Kidney (tissue), 14 donors: ENCODE results near the gene PLPPR5. TPM values are rescaled to one million over a fixed set of nuclear protein-coding genes. Genes with fewer than 3 reads are reported as not detected.

Source experiments
- DNase-seq, 5 donors: peaks; one replicate each; pipeline ENCODE4 v3.0.0-alpha.2; 2013 to 2020
- FAIRE-seq: peaks from 2 replicates; lab custom pipeline; 2012; peaks lifted over from hg19 to GRCh38; lab: Jason Lieb, UNC
- H3K27ac ChIP-seq, 2 donors: one replicate each; pipeline ENCODE4 v1.7.0; 2013; ENCODE audit warnings: low read depth in 2 of 2, low read length in 2 of 2, inconsistent platforms in 1 of 2
- H3K27me3 ChIP-seq: one replicate; pipeline ENCODE4 v1.7.1; 2013; ENCODE audit warnings: low read length, inconsistent platforms; ENCODE audit not compliant: control insufficient read depth, insufficient read depth
- H3K36me3 ChIP-seq, 3 donors: one replicate each; pipeline versions ENCODE4 v1.7.0 to v1.7.1; 2013; ENCODE audit warnings: low read length in 3 of 3, control low read depth in 1 of 3, inconsistent platforms in 1 of 3; ENCODE audit not compliant: insufficient read depth in 3 of 3, control insufficient read depth in 2 of 3
- H3K4me1 ChIP-seq, 3 donors: one replicate each; pipeline versions ENCODE4 v1.7.0 to v1.7.1; 2013; ENCODE audit warnings: low read length in 3 of 3, inconsistent platforms in 1 of 3, low read depth in 1 of 3; ENCODE audit not compliant: control insufficient read depth in 2 of 3, insufficient read depth in 2 of 3
- H3K4me3 ChIP-seq, 3 donors: one replicate each; pipeline versions ENCODE4 v1.7.0 to v1.8.1; 2013; ENCODE audit warnings: low read length in 3 of 3, control low read depth in 1 of 3, inconsistent platforms in 1 of 3
- H3K9ac ChIP-seq, 3 donors: one replicate each; pipeline versions ENCODE4 v1.7.0 to v1.7.1; 2013; ENCODE audit warnings: low read length in 3 of 3, control low read depth in 1 of 3, inconsistent platforms in 1 of 3
- H3K9me3 ChIP-seq, 3 donors: one replicate each; pipeline versions ENCODE4 v1.7.0 to v1.7.1; 2013; ENCODE audit warnings: low read length in 3 of 3, control low read depth in 1 of 3, inconsistent platforms in 1 of 3; ENCODE audit not compliant: control insufficient read depth in 2 of 3, insufficient read depth in 1 of 3
- intact Hi-C: fragments of 100-400 bp; cut with DNase I; formaldehyde crosslinking; loops from one replicate; pipeline ENCODE4 v1.11.1; 2022
- polyA plus RNA-seq: library from polyadenylated mRNA; stranded (reverse); fragments of 350-450 nt; fragmentation: Illumina TruSeq; extraction: RNeasy Lipid Tissue Mini Kit (QIAGEN cat#74804); gene quantifications from one replicate; pipeline ENCODE4 v1.2.3, GENCODE V29; 2014; ENCODE audit warnings: low read depth, low replicate concordance; ENCODE audit not compliant: insufficient read depth
- total RNA-seq: library from RNA; stranded (reverse); fragmentation: NEBNext Ultra II Directional; extraction: Animal tissue kit (Norgen Biotek cat#: 25700); gene quantifications from one replicate; pipeline ENCODE4 v1.2.1, GENCODE V29; 2021
- TF ChIP-seq, protein P1 (sequence below): IDR thresholded peaks from 3 replicates; pipeline ENCODE4 v1.5.1; 2012; ENCODE audit warnings: mild to moderate bottlenecking, moderate library complexity, borderline replicate concordance; ENCODE audit not compliant: insufficient read depth; ENCODE audit errors: extremely low read depth
- donor health status: control.
- donor health status: control.
- donor health status: control.
- donor health status: control.
- donor health status: control.
- donor health status: DM: yes; HTN: yes; CAD: no.
- donor health status: Normal renal cell carcinoma (clear cell type).

Gene PLPPR5
- total and polyA plus RNA-seq, 2 donors from 2014 or later: 0.09 TPM; not detected in 1

DNA sequence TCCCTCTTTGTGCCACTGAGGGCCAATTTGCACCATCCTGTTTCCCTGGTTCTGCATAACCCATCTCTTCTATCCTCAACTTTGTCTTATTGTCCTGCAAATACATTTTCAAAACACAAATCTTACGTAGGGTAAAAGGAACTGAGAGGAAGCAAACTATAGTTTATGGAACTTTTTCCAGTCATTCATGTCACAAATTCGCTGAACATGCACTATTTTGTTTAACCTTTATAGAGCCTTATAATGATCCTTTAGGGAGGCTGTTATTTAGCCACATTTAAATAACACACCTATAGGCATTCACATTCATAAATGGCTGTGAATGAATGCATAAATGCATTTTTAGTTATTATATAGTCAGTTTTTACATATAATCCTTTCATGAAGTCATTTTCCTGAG lies 85.0 kb downstream of the PLPPR5 start:
- Histone ChIP-seq H3K27ac (no peak overlapping the region), H3K9me3 (no peaks in the 10 kb centered on the region), H3K9ac (no peak overlapping the region), H3K4me1 (no peaks in the 10 kb centered on the region), H3K27me3 (no peaks in the 10 kb centered on the region), H3K4me3 (no peak overlapping the region), H3K36me3 (no peaks in the 10 kb centered on the region)
- FAIRE-seq (no peak), DNase-seq (no peak)
- intact Hi-C loops: no loop called here
- TF ChIP-seq, protein P1, sequence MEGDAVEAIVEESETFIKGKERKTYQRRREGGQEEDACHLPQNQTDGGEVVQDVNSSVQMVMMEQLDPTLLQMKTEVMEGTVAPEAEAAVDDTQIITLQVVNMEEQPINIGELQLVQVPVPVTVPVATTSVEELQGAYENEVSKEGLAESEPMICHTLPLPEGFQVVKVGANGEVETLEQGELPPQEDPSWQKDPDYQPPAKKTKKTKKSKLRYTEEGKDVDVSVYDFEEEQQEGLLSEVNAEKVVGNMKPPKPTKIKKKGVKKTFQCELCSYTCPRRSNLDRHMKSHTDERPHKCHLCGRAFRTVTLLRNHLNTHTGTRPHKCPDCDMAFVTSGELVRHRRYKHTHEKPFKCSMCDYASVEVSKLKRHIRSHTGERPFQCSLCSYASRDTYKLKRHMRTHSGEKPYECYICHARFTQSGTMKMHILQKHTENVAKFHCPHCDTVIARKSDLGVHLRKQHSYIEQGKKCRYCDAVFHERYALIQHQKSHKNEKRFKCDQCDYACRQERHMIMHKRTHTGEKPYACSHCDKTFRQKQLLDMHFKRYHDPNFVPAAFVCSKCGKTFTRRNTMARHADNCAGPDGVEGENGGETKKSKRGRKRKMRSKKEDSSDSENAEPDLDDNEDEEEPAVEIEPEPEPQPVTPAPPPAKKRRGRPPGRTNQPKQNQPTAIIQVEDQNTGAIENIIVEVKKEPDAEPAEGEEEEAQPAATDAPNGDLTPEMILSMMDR: no peak

DNA sequence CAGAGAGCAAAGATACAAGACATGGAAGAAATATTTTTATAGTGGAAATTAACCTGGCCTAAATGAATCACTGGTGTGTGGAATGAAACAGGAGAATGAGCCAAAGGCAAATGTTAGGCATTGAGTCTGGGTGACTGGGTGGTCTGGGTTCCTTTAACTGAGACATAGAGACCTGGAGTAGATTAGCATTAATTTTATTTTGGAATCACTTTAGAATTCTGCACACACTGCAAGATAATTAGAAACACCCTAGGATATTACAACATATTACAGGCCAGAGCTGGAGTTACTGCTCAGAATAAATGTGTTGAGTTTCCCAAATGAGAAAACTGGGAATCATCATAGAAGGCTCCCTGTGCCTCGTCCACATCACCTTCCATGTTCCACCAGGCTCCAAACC lies 85.5 kb downstream of the PLPPR5 start:
- H3K27me3 ChIP-seq: no peaks in the 10 kb centered on the region
- no peak for FAIRE-seq
- H3K9me3 ChIP-seq: no peaks in the 10 kb centered on the region
- H3K27ac ChIP-seq: no peak overlapping the region
- no peak for DNase-seq
- no peaks in the 10 kb centered on the region for H3K4me1 ChIP-seq
- no peak overlapping the region for H3K9ac ChIP-seq
- no peaks in the 10 kb centered on the region for H3K36me3 ChIP-seq
- TF ChIP-seq, protein P1: no peak
- no peak overlapping the region for H3K4me3 ChIP-seq
- intact Hi-C loops: no loop called here

DNA sequence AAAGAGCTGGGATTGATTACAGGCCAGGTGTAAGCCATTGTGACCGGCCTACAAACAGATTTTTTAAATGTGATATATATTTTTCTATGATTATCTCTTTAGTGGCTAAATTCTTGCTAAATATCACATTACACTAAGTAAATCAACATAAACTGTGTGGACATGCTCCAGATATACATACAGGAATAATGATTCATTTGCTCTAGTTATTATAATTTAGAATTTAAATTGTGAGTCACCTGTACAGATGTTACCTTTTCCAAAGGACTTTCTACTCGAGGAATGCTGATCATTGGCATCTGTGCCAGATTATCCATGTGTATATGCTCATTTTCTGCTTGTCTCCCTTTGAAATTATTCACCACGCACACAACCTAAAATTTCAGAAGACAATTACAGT lies 90.1 kb downstream of the PLPPR5 start:
- Histone ChIP-seq H3K36me3 (no peaks in the 10 kb centered on the region), H3K27ac (no peak overlapping the region), H3K4me1 (no peaks in the 10 kb centered on the region), H3K9me3 (no peaks in the 10 kb centered on the region), H3K4me3 (no peak overlapping the region), H3K27me3 (no peaks in the 10 kb centered on the region), H3K9ac (no peak overlapping the region)
- intact Hi-C loops: no loop called here
- FAIRE-seq (no peak), DNase-seq (no peak)
- TF ChIP-seq, protein P1: no peak

DNA sequence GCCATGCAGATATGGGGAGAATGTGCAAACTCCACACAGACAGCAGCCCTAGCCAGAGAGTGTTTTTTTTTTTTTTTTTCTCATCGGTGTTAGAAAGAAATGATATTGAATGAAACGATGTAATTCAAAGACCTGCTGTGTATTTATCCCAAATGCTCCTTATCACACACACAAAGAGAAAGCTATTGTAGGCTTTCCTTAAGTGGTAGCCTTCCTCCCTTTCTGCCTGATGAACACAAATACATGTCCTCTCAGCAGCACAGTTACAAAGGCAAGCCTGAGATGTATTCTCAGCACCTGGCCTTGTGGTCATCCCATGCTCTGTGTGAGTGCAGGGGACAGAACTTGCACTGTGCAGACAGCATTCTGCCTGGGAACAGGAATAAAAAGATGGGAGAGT lies 93.8 kb downstream of the PLPPR5 start:
- H3K9me3 ChIP-seq: no peaks in the 10 kb centered on the region
- intact Hi-C loops: no loop called here
- TF ChIP-seq, protein P1: no peak
- H3K4me1 ChIP-seq: no peaks in the 10 kb centered on the region
- no peak overlapping the region for H3K4me3 ChIP-seq
- H3K9ac ChIP-seq: no peak overlapping the region
- H3K27ac ChIP-seq: no peak overlapping the region
- no peaks in the 10 kb centered on the region for H3K36me3 ChIP-seq
- no peak for DNase-seq
- H3K27me3 ChIP-seq: no peaks in the 10 kb centered on the region
- no peak for FAIRE-seq
